Activated naive CD8-positive, alpha-beta T cell treated with anti-CD3 and anti-CD28 coated beads for 36 hours (primary cell): ENCODE measurements around the gene KCNQ1. TPM values are rescaled to one million over a fixed set of nuclear protein-coding genes. Genes with fewer than 3 reads are reported as not detected.
A peak's percentile ranks its signal among the peaks of the same experiment; 100 is the strongest.

Experiments used
- DNase-seq: peaks from one replicate; pipeline ENCODE4 v3.0.0; 2021
- H3K27ac Mint-ChIP-seq: one replicate; pipeline ENCODE4 v1.8.0; 2022; ENCODE audit warnings: mild to moderate bottlenecking, moderate library complexity, mixed read lengths
- H3K27me3 Mint-ChIP-seq: one replicate; pipeline ENCODE4 v1.8.0; 2022; ENCODE audit warnings: mild to moderate bottlenecking, mixed read lengths
- H3K36me3 Mint-ChIP-seq: one replicate; pipeline ENCODE4 v1.8.0; 2021; ENCODE audit warnings: mild to moderate bottlenecking, mixed read lengths
- H3K4me1 Mint-ChIP-seq: one replicate; pipeline ENCODE4 v1.8.0; 2021; ENCODE audit warnings: mixed read lengths
- H3K4me3 Mint-ChIP-seq: one replicate; pipeline ENCODE4 v1.8.0; 2022; ENCODE audit warnings: mild to moderate bottlenecking, moderate library complexity, mixed read lengths
- H3K9me3 Mint-ChIP-seq: one replicate; pipeline ENCODE4 v1.8.0; 2022; ENCODE audit warnings: mixed read lengths
- total RNA-seq, 2 experiments: library from RNA; stranded (reverse); gene quantifications; one replicate each; pipeline ENCODE4 v1.2.3, GENCODE V29; 2021

The KCNQ1 gene
- total RNA-seq, 2 experiments from 2014 or later = 6.7 to 9.6 TPM

GRCh38 chr11:2805388-2806056 is 360.7 kb downstream of the KCNQ1 start:
- Mint-ChIP-seq H3K4me3 (no peak overlapping the region), H3K36me3 (peaks cover 3% of the 10 kb centered on the region)
- DNase-seq = no peak

GRCh38 chr11:2806351-2807024 is 361.7 kb downstream of the KCNQ1 start:
- no peak overlapping the region for H3K4me3 Mint-ChIP-seq
- peaks cover 1% of the 10 kb centered on the region for H3K9me3 Mint-ChIP-seq
- DNase-seq = no peak
- H3K27ac Mint-ChIP-seq = no peak overlapping the region
- H3K27me3 Mint-ChIP-seq = no peaks in the 10 kb centered on the region
- H3K36me3 Mint-ChIP-seq = peaks cover 3% of the 10 kb centered on the region
- peaks cover 8% of the 10 kb centered on the region for H3K4me1 Mint-ChIP-seq

More at GRCh38 chr11:2805388-2806056, 360.7 kb downstream of the KCNQ1 start:
- Mint-ChIP-seq H3K9me3 (peaks cover 1% of the 10 kb centered on the region), H3K27ac (no peak overlapping the region), H3K27me3 (no peaks in the 10 kb centered on the region), H3K4me1 (peaks cover 8% of the 10 kb centered on the region)

GRCh38 chr11:2807025-2807681 is 362.3 kb downstream of the KCNQ1 start:
- Mint-ChIP-seq H3K9me3 (peaks cover 1% of the 10 kb centered on the region), H3K27me3 (no peaks in the 10 kb centered on the region), H3K36me3 (peaks cover 3% of the 10 kb centered on the region), H3K4me1 (peaks cover 9% of the 10 kb centered on the region), H3K4me3 (no peak overlapping the region), H3K27ac (no peak overlapping the region)
- no peak for DNase-seq

GRCh38 chr11:2807801-2808241 is 363.0 kb downstream of the KCNQ1 start:
- DNase-seq = no peak
- H3K9me3 Mint-ChIP-seq = peaks cover 1% of the 10 kb centered on the region

GRCh38 chr11:2808850-2809846 is 364.3 kb downstream of the KCNQ1 start:
- no peaks in the 10 kb centered on the region for H3K27me3 Mint-ChIP-seq
- H3K27ac Mint-ChIP-seq = no peak overlapping the region
- H3K4me3 Mint-ChIP-seq = no peak overlapping the region
- H3K4me1 Mint-ChIP-seq = peaks cover 23% of the 10 kb centered on the region
- H3K36me3 Mint-ChIP-seq = peaks cover 10% of the 10 kb centered on the region
- DNase-seq = peak; percentile 33
- peaks cover 3% of the 10 kb centered on the region for H3K9me3 Mint-ChIP-seq

More at GRCh38 chr11:2807801-2808241, 363.0 kb downstream of the KCNQ1 start:
- Mint-ChIP-seq H3K27ac (no peak overlapping the region), H3K27me3 (no peaks in the 10 kb centered on the region), H3K4me1 (peaks cover 14% of the 10 kb centered on the region), H3K36me3 (peaks cover 3% of the 10 kb centered on the region), H3K4me3 (no peak overlapping the region)

- Mint-ChIP-seq H3K9me3 (peaks cover 3% of the 10 kb centered on the region), H3K4me1 (peaks cover 23% of the 10 kb centered on the region), H3K4me3 (no peak overlapping the region), H3K36me3 (peaks cover 13% of the 10 kb centered on the region), H3K27me3 (no peaks in the 10 kb centered on the region), H3K27ac (no peak overlapping the region)
- DNase-seq = no peak
Measured at GRCh38 chr11:2809854-2810253, 365.0 kb downstream of the KCNQ1 start.

- no peaks in the 10 kb centered on the region for H3K27me3 Mint-ChIP-seq
- H3K36me3 Mint-ChIP-seq = peaks cover 13% of the 10 kb centered on the region
- no peak overlapping the region for H3K27ac Mint-ChIP-seq
- H3K4me3 Mint-ChIP-seq = no peak overlapping the region
- peaks cover 3% of the 10 kb centered on the region for H3K9me3 Mint-ChIP-seq
- peaks cover 23% of the 10 kb centered on the region for H3K4me1 Mint-ChIP-seq
- no peak for DNase-seq
Measured at GRCh38 chr11:2810411-2811205, 365.8 kb downstream of the KCNQ1 start.

GRCh38 chr11:2811206-2812091 is 366.6 kb downstream of the KCNQ1 start:
- H3K36me3 Mint-ChIP-seq = peaks cover 20% of the 10 kb centered on the region
- H3K9me3 Mint-ChIP-seq = peaks cover 7% of the 10 kb centered on the region
- H3K4me1 Mint-ChIP-seq = peaks cover 23% of the 10 kb centered on the region
- DNase-seq = no peak
- no peak overlapping the region for H3K4me3 Mint-ChIP-seq
- no peaks in the 10 kb centered on the region for H3K27me3 Mint-ChIP-seq
- no peak overlapping the region for H3K27ac Mint-ChIP-seq

- Mint-ChIP-seq H3K4me1 (peaks cover 23% of the 10 kb centered on the region), H3K27me3 (no peaks in the 10 kb centered on the region), H3K9me3 (peaks cover 7% of the 10 kb centered on the region), H3K27ac (peak overlapping the region; percentile 87), H3K4me3 (peak overlapping the region; percentile 47), H3K36me3 (peaks cover 24% of the 10 kb centered on the region)
- DNase-seq = peak; percentile 18
Measured at GRCh38 chr11:2812371-2812991, 367.7 kb downstream of the KCNQ1 start.

GRCh38 chr11:2813141-2813908 is 368.5 kb downstream of the KCNQ1 start:
- Mint-ChIP-seq H3K4me1 (peaks cover 21% of the 10 kb centered on the region), H3K27ac (peak overlapping the region; percentile 87), H3K9me3 (peaks cover 7% of the 10 kb centered on the region), H3K36me3 (peaks cover 28% of the 10 kb centered on the region), H3K4me3 (peak overlapping the region; percentile 37), H3K27me3 (no peaks in the 10 kb centered on the region)
- DNase-seq = peak; percentile 60

- H3K4me3 Mint-ChIP-seq = no peak overlapping the region
- peaks cover 8% of the 10 kb centered on the region for H3K9me3 Mint-ChIP-seq
- peaks cover 32% of the 10 kb centered on the region for H3K36me3 Mint-ChIP-seq
- no peak for DNase-seq
- H3K27me3 Mint-ChIP-seq = no peaks in the 10 kb centered on the region
- peaks cover 19% of the 10 kb centered on the region for H3K4me1 Mint-ChIP-seq
- no peak overlapping the region for H3K27ac Mint-ChIP-seq
Measured at GRCh38 chr11:2813968-2814367, 369.2 kb downstream of the KCNQ1 start.

GRCh38 chr11:2814751-2815150 is 369.9 kb downstream of the KCNQ1 start:
- no peak for DNase-seq
- Mint-ChIP-seq H3K27me3 (no peaks in the 10 kb centered on the region), H3K36me3 (peaks cover 37% of the 10 kb centered on the region), H3K27ac (no peak overlapping the region), H3K4me1 (peaks cover 15% of the 10 kb centered on the region), H3K9me3 (peaks cover 14% of the 10 kb centered on the region), H3K4me3 (no peak overlapping the region)
